Measurements from ENCODE around the gene ERG.

GRCh38 chr21:38505654-38506523 lies 7.6 kb upstream of the ERG start:
- no peak for TF ChIP-seq ZNF207 (IDR thresholded peaks at IDR 0.05; ENCODE audit: borderline replicate concordance)
- TF ChIP-seq MYC (CRISPR knock-in tag; IDR thresholded peaks at IDR 0.05; ENCODE audit: borderline replicate concordance) = no peak
- TF ChIP-seq ZFP91 (CRISPR knock-in tag; IDR thresholded peaks at IDR 0.05; ENCODE audit: borderline replicate concordance) = no peak
- TF ChIP-seq HOXA9 (CRISPR knock-in tag; IDR thresholded peaks at IDR 0.05; ENCODE audit: borderline replicate concordance) = no peak
- TF ChIP-seq RFX5 (IDR thresholded peaks at IDR 0.05; ENCODE audit: low read depth, low read length) = no peak
- no peak for TF ChIP-seq EP300 (IDR thresholded peaks at IDR 0.05; ENCODE audit: low read depth in 2 of 2, low read length in 2 of 2)
- no peak for TF ChIP-seq EP300 (CRISPR knock-in tag; IDR thresholded peaks at IDR 0.05; ENCODE audit: borderline replicate concordance)
- no peak for TF ChIP-seq ZNF263 (CRISPR knock-in tag; IDR thresholded peaks at IDR 0.05)
- no peak for TF ChIP-seq ZNF337 (CRISPR knock-in tag; IDR thresholded peaks at IDR 0.05; ENCODE audit: borderline replicate concordance, low read depth)
- TF ChIP-seq ZNF609 (CRISPR knock-in tag; IDR thresholded peaks at IDR 0.05; ENCODE audit: borderline replicate concordance) = no peak
- TF ChIP-seq POLR2A (IDR thresholded peaks at IDR 0.05; ENCODE audit: insufficient read depth in 1 of 2, low read depth in 2 of 2, low read length in 2 of 2) = no peak
- TF ChIP-seq CTCF (CRISPR knock-in tag; IDR thresholded peaks at IDR 0.05) = peak; percentile 77
- no peak for TF ChIP-seq NFYB (CRISPR knock-in tag; IDR thresholded peaks at IDR 0.05)
- no peak for TF ChIP-seq CBX2 (IDR thresholded peaks at IDR 0.05; ENCODE audit: low read depth, low read length)
- no peak for TF ChIP-seq CBX2 (CRISPR knock-in tag; IDR thresholded peaks at IDR 0.05; ENCODE audit: low read depth)

Data from HepG2 (cell line).